HG03097 (cell line): Measurements from ENCODE around the gene MISP3.
A peak's percentile ranks its signal among the peaks of the same experiment; 100 is the strongest.

Experiments used
- ATAC-seq: cut with Tn5 transposase; IDR thresholded peaks from one replicate; pipeline ENCODE4 v1.9.1; 2021; ENCODE audit not compliant: unreplicated experiment, low FRiP score

Gene MISP3

GRCh38 chr19:14101003-14101545 lies 28.5 kb downstream of the MISP3 start:
- ATAC-seq: no peak

DNA sequence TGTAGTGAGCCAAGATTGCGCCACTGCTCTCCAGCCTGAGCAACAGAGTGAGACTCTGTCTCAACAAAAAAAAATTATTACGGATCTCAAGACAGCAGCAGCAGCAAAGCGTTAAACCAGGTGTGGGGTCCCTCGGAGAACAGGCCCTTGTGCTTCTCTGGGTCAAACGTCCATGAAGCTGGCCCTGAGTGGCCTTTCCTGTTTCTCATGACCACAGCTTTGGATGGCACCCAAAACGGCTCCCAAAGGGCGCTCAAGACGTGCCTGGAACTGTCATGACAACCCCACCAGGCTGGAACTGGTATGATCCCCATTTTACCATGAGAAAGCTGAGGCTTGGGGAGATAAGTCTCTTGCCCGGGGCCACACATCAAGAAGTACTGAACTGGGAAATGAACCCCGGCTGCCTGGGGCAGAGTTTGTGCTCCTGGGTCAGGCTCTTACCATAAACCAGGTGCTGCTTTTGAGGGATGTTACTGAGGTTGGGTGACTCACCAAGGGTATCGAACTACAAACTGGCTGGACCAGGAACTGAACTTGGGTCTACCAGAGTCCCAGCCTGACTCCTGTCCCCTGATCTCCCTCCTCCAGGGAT lies 29.6 kb downstream of the MISP3 start:
- ATAC-seq: no peak

DNA sequence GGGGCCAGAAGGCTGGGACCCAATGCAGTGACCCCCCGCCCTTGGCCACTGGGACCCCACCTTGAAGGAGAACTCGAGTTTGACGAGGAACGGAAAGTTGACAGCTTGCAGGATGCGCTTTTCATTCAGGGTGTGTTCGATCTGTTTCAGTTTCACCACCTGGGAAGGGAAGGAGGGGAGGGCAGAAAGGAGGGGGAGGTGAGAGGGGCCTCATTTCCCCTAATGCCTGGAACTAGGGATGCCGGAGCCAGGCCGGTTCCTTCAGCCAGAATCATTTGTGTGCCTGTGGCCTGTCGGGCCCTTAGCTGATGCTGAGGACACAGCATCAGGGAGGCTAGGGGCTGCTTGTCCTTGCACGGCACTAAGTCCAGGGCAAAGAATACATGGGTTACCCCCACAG lies 30.2 kb downstream of the MISP3 start:
- no peak for ATAC-seq

DNA sequence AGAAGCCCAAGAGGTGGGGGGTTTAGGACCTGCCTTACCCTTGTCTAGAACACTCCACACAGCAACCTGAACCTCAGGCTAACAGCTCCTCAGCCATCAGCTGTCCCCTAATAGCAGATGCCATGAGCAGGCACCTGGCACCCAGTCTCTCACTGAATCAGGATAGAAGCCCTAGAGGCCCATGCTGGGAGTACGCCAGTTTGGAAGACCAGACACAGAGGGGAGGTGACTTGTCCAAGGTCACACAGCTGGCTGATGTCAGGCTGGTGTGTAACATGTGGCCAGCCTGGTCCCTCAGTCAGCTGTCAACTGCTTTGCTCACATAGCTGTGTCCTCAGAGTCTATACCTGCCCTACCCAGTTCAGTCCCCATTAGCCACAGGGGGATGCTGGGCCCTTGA lies 30.7 kb downstream of the MISP3 start:
- ATAC-seq: no peak

DNA sequence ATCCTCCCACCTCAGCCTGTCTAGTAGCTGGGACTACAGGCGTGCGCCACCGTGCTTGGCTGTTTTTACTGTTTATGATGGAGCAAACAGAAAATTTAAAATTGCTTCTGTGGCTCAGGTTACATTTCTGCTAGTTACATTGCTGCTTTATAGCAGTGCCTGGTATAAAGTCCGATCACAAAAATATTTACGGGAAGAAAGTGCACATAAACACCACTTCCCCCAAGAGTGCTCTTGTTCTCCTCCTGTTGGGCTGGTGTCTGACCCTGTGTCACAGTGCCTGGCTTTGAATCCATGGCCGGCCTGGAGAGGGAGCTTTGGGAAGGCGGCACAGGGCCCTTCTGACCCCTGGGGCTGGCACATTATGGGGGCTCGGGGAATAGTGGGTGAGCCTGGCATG lies 33.1 kb downstream of the MISP3 start:
- ATAC-seq: no peak

- no peak for ATAC-seq
Measured at GRCh38 chr19:14106840-14107239, 34.3 kb downstream of the MISP3 start.

- no peak for ATAC-seq
Measured at GRCh38 chr19:14107581-14108461, 35.2 kb downstream of the MISP3 start.

DNA sequence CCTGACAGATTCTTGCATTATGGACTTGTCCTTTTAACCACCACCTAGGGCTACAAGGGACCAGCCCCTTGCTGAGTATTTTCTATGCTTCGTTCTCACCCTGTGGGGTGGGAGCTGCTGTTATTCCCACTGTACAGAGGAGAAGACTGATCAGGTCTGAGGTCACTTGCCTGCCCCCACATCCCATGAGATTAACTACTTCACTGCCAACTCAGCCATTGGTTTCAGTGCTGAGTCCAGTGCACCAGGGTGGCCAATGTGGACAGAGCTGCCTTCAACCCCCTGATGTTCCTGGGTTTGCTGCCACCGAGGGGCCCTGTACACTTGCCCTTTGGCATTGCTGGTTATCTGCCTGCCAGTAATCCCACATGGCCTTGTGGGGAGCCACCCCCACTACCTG lies 38.1 kb downstream of the MISP3 start:
- ATAC-seq: no peak

DNA sequence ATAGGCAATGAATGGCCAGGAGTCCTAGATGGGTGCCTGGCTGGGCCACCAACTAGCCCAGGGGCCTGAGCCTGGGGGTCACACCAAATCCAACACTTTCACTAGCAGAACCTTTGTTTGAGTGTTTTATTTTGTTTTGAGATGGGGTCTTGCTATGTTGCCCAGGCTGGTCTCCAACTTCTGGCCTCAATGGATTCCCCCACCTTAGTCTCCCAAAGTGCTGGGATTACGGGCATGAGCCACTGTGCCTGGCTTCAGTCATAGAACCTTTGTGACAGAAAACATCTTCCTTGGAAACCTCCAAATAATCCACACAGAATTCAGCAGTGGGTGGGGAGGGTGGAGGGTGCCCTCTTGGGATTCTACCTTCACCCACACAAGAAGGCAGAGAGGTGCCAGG lies 38.9 kb downstream of the MISP3 start:
- ATAC-seq: no peak

DNA sequence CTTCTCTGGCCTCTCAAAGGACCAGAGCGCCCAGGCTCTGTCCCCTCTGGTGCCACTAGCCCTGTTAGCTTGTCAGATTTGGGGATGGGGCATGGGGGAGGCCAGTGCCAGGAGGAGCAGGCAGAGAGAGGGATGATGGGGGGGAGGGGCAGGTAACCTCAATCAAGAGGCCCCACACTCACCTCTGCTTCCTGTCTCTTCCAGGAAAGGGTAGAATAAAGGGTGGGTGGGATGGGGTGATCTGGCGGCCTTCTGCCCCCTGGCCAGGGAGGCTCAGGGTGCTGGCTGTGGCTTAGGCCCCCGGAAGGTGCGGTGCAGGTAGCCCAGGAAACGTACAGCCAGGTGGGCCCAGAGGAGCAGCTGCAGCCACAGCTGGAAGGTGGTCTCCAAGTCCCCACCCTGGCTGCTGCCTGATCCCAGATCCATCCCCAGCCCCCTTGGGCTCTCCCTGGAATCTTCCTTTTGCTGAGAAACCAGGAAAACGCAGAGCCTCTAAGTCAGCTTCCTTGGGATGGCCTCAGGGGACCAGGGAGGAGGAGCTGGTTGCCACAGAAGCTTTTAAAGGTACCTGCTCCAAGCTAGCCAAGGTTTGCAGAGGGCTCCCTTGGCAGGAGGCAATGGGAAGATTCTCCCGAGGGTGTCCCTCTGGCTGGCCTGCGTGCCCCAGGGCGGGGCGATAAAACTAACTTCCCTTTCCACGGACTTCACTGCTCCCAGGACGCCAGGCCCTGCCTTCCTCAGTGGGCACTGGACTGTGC lies 39.6 kb downstream of the MISP3 start:
- ATAC-seq: no peak

GRCh38 chr19:14112809-14113385 lies 40.3 kb downstream of the MISP3 start:
- no peak for ATAC-seq

DNA sequence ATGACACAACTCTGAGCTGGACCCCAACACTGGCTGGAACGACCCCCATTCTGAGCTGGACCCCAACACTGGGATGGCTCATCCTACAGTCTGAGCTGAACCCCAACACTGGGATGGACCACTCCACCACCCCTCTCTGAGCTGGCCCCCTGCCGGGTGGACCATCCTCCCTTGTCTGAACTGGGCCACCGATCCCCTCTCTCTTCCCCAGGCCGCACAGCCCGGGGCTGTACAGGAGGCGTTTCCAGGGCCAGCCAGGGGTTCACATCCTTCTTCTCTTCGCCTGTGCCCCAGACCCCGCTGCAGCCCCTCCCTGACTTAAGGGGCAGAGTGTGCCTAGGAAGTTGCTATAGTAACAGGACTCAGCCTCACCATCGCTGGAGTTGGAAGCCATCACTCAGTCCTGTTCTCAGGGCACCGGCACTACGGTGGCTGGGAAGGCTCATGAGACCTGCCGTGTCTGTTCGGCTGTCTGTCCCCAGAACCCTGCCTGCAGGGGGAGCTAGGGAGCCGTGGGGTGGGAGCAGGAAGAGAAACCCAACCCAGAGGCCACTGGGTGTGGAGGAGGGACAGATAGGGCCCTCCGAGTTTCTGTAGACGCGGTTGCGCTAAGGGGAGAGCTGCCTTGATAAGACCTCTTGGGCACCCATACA lies 41.3 kb downstream of the MISP3 start:
- no peak for ATAC-seq

DNA sequence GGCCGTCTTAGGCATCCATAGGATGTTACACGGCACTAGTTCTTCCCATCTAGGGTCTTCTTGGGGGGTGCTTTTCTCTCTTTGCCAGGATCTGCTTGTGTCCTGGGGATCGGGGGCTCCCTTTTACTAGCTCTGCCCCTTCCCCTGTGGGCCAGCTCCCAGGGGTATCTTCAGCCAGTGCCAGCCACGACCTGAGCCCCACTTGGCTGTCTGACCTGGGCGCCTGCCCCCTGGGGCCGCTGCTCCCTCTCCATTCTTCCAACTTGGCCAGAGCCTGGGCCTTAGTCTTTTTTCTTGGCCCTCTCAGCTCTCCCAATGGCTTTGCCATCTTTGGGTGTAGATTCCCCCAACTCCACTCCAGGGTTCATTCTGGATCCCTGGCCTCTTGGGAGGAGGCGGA lies 41.9 kb downstream of the MISP3 start:
- ATAC-seq: no peak

DNA sequence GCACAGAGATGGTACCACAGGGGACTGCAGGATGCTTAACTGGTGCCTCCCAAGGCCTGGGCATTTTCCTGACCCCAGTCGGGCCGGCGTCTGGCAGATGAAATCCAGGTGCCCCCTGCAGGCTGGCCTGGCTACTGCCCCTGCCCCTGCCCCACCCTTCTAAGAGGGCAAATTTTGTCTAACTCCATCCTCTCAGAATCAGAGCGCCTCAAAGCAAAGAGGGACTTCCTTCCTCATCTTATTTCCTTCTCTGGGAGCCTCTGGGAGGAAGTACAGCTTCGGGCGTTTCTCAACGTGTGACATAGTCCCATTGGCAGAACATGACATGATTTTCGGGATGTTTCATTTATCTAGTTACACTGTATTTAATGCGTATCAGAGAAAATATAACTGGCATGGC lies 42.3 kb downstream of the MISP3 start:
- ATAC-seq: no peak

DNA sequence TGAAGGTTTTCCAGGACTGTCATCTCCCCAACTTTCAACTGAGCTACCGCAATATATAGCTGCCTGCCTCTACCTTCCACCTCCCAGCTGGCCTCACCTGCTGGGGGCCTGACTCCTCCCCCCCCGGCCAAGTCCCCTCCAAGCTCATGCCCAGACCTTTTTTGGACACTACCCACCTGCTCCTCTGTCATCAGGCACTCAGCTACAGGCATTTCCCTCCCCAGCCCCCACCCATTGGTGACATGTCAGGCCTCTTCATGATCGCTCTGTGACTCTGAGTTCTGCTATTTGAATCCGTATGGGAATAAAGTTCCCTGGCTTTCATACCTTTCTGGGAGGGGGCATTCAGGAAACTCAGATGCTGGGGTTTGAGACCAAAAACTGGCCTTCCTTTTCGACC lies 43.2 kb downstream of the MISP3 start:
- no peak for ATAC-seq

GRCh38 chr19:14116525-14116917 lies 43.9 kb downstream of the MISP3 start:
- no peak for ATAC-seq

GRCh38 chr19:14116918-14117578 lies 44.5 kb downstream of the MISP3 start:
- ATAC-seq: peak; percentile 3

DNA sequence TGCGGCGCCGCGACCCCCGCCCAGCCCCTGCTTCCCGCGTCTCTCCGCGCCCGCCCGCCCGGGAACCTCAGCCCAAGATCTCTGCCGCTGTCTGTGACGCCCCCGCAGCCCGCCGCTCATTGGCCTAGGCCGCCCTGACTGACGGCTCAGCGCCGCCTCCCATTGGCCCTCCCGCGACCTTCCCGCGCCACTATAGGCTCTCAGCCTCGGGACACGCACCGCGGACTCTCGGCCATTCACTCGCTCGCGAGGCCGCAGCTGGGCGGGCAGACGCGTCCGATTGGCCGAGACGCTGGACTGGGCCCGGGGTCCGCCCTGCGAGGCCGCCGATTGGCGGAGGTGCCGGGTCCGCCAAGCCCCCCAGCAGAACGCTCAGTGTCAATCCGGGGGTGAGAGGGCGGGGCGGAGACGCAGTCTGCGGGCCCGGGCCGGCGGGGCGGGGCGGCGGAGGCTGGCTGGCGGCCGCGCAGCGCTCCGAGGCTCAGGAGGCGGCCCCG lies 45.1 kb downstream of the MISP3 start, which contains the start of gene PRKACA:
Gene PRKACA, minus strand, starts transcription at position 95 of the 497 bp plus-strand sequence. CDS start 215 bp downstream, outside the sequence.
- peak; percentile 79 for ATAC-seq
